Activated T-cell treated with anti-CD3 and anti-CD28 coated beads, Interleukin-2, amount 50 U/mL, for 72 hours (primary cell): Measurements from ENCODE around the gene YPEL2. TPM values are rescaled to one million over a fixed set of nuclear protein-coding genes. Genes with fewer than 3 reads are reported as not detected.

Source experiments
- ATAC-seq, 2 donors: fragments of 150-1000 bp; cut with Tn5 transposase; replicated peaks in 1 of 2; 2 replicates each; pipeline ENCODE4 v1.10.0; 2021; ENCODE audit warnings: moderate library complexity in 2 of 2, mild to moderate bottlenecking in 1 of 2
- DNase-seq, 2 donors: peaks; one replicate each; pipeline ENCODE4 v3.0.0; 2021 to 2022; ENCODE audit warnings: mixed read lengths in 1 of 2
- H3K27ac Mint-ChIP-seq: one replicate; pipeline ENCODE4 v1.8.0; 2022; ENCODE audit warnings: mild to moderate bottlenecking, moderate library complexity, mixed read lengths
- H3K27me3 Mint-ChIP-seq: one replicate; pipeline ENCODE4 v1.8.0; 2022; ENCODE audit warnings: low read depth, mixed read lengths
- H3K36me3 Mint-ChIP-seq, 2 donors: one replicate each; pipeline ENCODE4 v1.8.0; 2022; ENCODE audit warnings: mixed read lengths in 2 of 2, mild to moderate bottlenecking in 1 of 2; ENCODE audit not compliant: insufficient read depth in 2 of 2
- H3K4me1 Mint-ChIP-seq: one replicate; pipeline ENCODE4 v1.8.0; 2022; ENCODE audit warnings: low read depth, mixed read lengths
- H3K4me3 Mint-ChIP-seq, 2 donors: one replicate each; pipeline ENCODE4 v1.8.0; 2022; ENCODE audit warnings: mild to moderate bottlenecking in 2 of 2, mixed read lengths in 2 of 2, moderate library complexity in 2 of 2
- H3K9me3 Mint-ChIP-seq, 2 donors: one replicate each; pipeline ENCODE4 v1.8.0; 2022; ENCODE audit warnings: mixed read lengths in 2 of 2
- total RNA-seq, 2 donors: library from RNA; stranded (reverse); gene quantifications; one replicate each; pipeline ENCODE4 v1.2.3, GENCODE V29; 2022

YPEL2 gene
- total RNA-seq, 2 donors from 2014 or later = 13.4 to 18.9 TPM

DNA sequence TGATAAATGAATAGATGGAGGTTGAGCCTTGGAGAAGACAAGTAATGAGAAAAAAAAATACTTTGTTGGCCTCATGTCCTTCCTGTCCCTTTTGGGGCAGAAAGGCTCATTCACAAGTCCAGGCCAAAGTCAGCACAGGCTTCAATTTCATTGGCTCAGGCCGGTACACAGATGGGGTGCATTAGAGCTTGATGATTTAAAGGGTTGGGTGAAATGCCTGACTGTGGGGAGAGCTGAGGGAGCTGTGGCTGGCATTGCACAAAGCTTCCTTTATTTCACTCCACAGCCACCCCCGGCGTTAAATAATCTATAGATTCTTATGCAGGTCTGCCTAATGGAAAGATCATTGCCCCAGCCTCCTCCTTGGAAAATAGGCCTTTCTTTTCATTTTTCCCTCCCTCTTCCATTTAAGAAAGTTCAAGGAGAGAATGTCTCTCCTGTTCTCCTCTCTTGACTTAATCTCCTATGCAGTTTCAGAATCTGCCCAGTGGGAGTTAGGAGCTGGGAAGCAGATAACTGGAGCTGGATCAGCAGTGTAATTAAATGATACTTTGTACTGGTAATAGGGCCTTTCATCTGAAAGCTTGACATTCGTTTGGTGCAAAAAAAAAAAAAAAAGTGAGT, 24.4 kb downstream of the YPEL2 start:
- Mint-ChIP-seq H3K9me3 (peaks cover 0 to 3% of the 10 kb centered on the region in 2 donors), H3K36me3 (peaks cover 7 to 8% of the 10 kb centered on the region in 2 donors), H3K27ac (no peak overlapping the region), H3K4me3 (no peak overlapping the region), H3K4me1 (peaks cover 62% of the 10 kb centered on the region), H3K27me3 (no peaks in the 10 kb centered on the region)
- ATAC-seq (no peak), DNase-seq (no peak)

- no peak overlapping the region for H3K4me3 Mint-ChIP-seq
- DNase-seq (no peak), ATAC-seq (no peak)
- peaks cover 7 to 8% of the 10 kb centered on the region in 2 donors for H3K36me3 Mint-ChIP-seq
- no peaks in the 10 kb centered on the region for H3K27me3 Mint-ChIP-seq
- no peak overlapping the region for H3K27ac Mint-ChIP-seq
- H3K4me1 Mint-ChIP-seq = peaks cover 70% of the 10 kb centered on the region
- peaks cover 0 to 3% of the 10 kb centered on the region in 2 donors for H3K9me3 Mint-ChIP-seq
These were observed 25.2 kb downstream of the YPEL2 start for GRCh38 chr17:59356543-59357218.

DNA sequence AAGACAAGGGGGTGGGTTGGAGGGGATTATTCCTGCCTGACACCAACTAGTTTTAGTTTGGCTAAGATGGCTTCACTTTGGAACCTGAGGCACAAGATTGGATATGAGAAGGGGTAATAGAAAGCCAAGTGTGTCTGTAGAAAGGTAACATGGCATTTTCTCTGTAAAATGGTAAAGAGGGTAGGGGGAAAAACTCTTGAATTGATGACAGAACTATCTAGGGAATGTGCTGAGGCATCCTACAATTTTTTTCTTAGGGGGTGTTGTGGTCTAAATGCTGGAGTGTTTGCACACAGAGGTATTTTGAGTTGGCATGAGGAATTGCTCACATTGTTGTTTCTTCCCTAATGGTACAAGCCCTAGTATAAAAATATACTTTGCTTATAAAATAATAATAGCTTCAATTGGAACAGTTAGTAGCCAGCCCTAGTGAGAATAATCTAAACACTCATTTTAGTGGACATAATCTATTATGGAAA, 25.8 kb downstream of the YPEL2 start:
- Mint-ChIP-seq H3K4me3 (no peak overlapping the region), H3K27ac (no peak overlapping the region), H3K27me3 (no peaks in the 10 kb centered on the region), H3K36me3 (peaks cover 7 to 8% of the 10 kb centered on the region in 2 donors), H3K9me3 (peaks cover 0 to 3% of the 10 kb centered on the region in 2 donors), H3K4me1 (peaks cover 75% of the 10 kb centered on the region)
- DNase-seq (no peak), ATAC-seq (no peak)

DNA sequence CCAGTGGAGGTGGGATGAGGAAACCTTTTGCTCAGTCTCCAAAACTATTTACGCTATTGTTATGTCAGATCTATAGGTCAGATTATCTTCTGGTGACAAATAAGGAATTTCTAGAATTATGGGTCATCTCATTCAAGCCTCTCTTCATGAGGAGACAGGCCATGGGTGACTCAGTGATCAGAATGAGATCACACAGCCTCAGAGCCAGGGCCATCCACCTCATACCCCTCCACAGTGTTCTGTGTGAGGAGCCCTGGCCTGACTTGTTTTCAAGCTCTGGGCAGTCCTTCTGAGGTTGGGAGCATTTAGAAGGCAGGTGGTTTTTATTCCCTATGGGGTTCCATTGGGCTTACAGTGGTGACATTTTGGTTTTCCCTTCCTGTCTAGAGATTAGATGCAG, 26.5 kb downstream of the YPEL2 start:
- Mint-ChIP-seq H3K4me1 (peaks cover 77% of the 10 kb centered on the region), H3K4me3 (no peak overlapping the region), H3K27ac (peak overlapping the region; percentile 8), H3K9me3 (peaks cover 0 to 3% of the 10 kb centered on the region in 2 donors), H3K27me3 (no peaks in the 10 kb centered on the region), H3K36me3 (peaks cover 7 to 8% of the 10 kb centered on the region in 2 donors)
- peak; percentile 36 to 44 for DNase-seq
- peak; percentile 46 to 70 for ATAC-seq

DNA sequence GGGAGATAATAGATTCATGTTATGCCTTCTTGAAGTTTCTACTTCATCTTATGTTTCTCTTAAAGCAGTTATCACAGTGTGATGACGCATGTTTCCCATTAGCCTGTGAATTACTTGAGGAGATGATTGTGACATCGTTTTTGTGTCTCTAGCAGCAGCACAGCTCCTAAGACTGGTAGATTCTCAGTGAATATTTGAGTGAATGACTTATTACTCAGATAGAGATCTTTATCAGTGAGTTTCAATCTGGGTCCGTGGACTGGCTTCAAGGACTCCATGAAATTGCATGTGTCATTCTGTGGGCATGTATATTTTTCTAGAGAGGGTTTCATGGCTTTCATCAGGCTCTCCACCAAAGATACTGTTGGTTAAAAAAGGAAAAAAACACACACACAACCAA, 29.9 kb downstream of the YPEL2 start:
- Mint-ChIP-seq H3K27ac (peak overlapping the region; percentile 94), H3K27me3 (no peaks in the 10 kb centered on the region), H3K4me3 (peak overlapping the region; percentile 80 to 94), H3K36me3 (peaks cover 7% of the 10 kb centered on the region in 2 donors), H3K4me1 (peaks cover 84% of the 10 kb centered on the region), H3K9me3 (peaks cover 0 to 3% of the 10 kb centered on the region in 2 donors)
- peak in 1 of 2 donors; percentile 32 for DNase-seq
- peak; percentile 60 to 64 for ATAC-seq

DNA sequence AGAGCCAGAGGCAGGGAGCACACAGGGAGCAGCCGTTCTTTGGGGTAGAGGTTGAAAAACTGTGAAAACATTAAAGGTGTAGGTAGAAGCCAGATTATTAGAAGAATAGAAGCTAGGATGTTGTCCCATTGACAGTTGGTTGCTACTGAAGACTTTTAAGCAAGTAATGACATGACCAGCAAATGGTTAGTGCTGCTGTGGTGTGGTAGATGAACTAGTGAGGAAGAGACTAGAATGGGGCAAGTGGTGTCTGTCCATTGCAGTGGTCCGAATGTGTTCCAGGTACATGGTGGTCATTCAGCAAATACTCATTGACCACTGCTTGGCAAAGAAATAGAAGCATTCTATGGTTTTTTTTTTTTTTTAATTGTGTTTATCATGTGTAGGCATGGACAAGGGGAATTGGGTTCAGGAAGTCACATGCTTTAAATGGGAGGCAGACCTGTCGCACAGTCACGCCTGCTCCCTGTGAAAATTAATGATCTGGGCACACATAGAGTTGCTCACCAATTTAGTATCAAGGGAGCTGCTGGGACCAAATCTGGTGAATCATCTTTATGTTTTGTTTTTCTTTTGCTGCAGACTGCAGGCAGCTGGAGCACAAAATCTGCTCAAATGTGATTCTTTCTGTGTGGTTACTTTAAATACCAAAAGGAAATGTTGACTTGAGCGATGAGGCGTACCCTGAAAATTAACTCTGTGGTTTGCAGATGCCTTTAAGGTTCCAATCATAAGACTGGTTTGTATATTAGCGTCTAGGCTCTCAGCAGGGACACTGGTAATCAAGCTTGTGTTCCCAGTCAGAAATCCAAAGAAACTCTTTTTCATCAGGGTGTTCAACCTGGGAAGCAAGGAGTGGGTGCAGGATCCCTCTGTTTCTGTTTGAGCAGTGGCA, 30.7 kb downstream of the YPEL2 start:
- H3K9me3 Mint-ChIP-seq = no peaks in the 10 kb centered on the region
- peaks cover under 1 to 4% of the 10 kb centered on the region in 2 donors for H3K36me3 Mint-ChIP-seq
- DNase-seq = peak; percentile 45 to 57
- peak; percentile 64 to 69 for ATAC-seq
- H3K4me3 Mint-ChIP-seq = peak overlapping the region; percentile 80 to 94
- H3K4me1 Mint-ChIP-seq = peaks cover 90% of the 10 kb centered on the region
- no peaks in the 10 kb centered on the region for H3K27me3 Mint-ChIP-seq
- peak overlapping the region; percentile 94 for H3K27ac Mint-ChIP-seq

DNA sequence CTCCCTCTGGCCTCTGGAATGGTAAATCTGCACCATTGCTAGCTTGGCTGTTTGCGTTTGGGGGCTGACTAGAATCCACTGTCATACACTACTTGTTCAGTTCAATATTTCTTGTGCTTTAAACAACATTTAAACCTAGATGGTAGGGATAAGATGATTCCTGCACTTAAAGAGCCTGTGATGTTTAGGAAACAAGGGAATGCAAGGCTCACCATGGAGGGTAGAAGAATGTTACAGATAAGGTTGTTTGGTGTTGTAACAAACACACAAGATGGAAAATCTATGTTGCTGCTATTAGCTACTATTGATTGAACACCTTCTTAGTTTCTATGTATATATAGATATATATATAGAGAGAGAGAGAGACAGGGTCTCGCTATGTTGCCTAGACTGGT, 31.4 kb downstream of the YPEL2 start:
- DNase-seq (no peak), ATAC-seq (no peak)
- H3K27ac Mint-ChIP-seq = peak overlapping the region; percentile 22
- H3K4me1 Mint-ChIP-seq = peaks cover 93% of the 10 kb centered on the region
- no peaks in the 10 kb centered on the region for H3K27me3 Mint-ChIP-seq
- H3K36me3 Mint-ChIP-seq = peaks cover 0 to 3% of the 10 kb centered on the region in 2 donors
- H3K4me3 Mint-ChIP-seq = peak overlapping the region; percentile 80 to 94
- H3K9me3 Mint-ChIP-seq = no peaks in the 10 kb centered on the region

DNA sequence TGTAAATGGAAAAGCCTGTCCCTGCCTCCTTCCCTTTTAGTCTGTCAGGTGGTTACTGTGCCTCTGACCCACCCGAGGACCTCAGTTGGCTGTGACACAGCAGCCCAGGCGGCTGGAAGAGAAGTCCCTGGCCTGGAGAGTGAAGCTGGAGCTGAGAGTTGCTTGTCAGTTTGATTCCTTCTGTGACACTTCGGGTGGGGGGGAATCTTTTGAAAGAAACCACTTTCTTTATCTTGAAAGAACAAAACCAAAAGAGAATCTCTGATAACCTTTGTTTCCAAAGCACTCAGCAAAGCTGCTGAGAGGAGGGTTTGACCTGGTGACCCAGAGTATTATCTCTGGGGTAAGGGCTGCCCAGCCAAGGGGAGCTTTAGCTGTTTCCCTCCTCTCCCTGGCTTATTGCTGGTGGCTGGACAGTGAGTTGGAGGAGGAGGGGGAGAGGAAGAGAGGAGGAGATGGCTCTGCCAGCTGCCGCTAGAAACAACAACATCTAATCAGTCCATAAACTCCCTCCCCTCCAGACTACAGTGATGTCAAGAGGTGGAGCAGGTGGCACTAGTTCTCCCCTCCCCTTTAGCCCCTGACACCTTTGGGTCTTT, 34.0 kb downstream of the YPEL2 start:
- peak in 1 of 2 donors; percentile 25 for DNase-seq
- peaks cover 82% of the 10 kb centered on the region for H3K4me1 Mint-ChIP-seq
- ATAC-seq = peak in 1 of 2 donors; percentile 1

DNA sequence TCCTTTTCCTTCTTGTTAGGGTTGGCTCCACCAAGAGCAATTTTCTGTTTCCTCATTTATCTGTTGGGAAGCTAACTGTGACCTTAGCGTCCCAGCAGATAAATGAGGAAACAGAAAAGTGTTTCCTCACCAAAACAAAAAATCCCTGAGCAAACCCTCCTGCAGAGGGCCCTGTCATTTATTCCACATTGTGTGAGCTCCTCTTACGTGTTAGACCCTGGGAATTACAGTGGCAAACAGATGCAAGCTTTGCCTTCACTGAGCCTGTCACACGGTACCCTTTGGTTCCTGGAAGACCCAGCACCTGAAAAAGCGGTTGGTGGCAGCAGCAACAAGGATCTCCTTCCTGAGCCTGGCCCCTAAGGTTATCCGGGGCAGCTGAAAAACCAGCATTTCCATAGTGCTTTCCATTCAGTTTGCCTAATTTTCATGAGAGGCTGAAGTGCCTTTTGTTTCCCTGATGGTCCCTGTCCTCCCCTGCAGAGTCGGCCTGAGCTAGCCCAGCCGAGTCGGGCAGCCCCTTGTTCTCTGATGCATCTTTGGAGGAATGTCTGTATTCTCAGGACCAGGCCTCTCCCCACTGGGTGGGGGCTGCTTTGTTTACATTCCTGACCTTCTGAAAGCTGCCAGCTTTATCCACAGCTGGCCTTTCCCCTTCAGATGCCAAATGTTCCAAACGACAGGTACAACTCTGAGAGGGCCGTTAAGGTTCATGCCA, 34.7 kb downstream of the YPEL2 start:
- H3K36me3 Mint-ChIP-seq = peaks cover 0 to 2% of the 10 kb centered on the region in 2 donors
- DNase-seq (no peak), ATAC-seq (no peak)
- no peaks in the 10 kb centered on the region for H3K9me3 Mint-ChIP-seq
- H3K27me3 Mint-ChIP-seq = no peaks in the 10 kb centered on the region
- H3K4me1 Mint-ChIP-seq = peaks cover 82% of the 10 kb centered on the region
- H3K4me3 Mint-ChIP-seq = peak overlapping the region; percentile 58 to 67
- H3K27ac Mint-ChIP-seq = no peak overlapping the region

More for the DNA sequence above, 34.0 kb downstream of the YPEL2 start:
- H3K4me3 Mint-ChIP-seq = peak overlapping the region; percentile 58 to 67
- H3K9me3 Mint-ChIP-seq = no peaks in the 10 kb centered on the region
- H3K36me3 Mint-ChIP-seq = peaks cover 0 to 2% of the 10 kb centered on the region in 2 donors
- H3K27ac Mint-ChIP-seq = peak overlapping the region; percentile 29
- H3K27me3 Mint-ChIP-seq = no peaks in the 10 kb centered on the region

DNA sequence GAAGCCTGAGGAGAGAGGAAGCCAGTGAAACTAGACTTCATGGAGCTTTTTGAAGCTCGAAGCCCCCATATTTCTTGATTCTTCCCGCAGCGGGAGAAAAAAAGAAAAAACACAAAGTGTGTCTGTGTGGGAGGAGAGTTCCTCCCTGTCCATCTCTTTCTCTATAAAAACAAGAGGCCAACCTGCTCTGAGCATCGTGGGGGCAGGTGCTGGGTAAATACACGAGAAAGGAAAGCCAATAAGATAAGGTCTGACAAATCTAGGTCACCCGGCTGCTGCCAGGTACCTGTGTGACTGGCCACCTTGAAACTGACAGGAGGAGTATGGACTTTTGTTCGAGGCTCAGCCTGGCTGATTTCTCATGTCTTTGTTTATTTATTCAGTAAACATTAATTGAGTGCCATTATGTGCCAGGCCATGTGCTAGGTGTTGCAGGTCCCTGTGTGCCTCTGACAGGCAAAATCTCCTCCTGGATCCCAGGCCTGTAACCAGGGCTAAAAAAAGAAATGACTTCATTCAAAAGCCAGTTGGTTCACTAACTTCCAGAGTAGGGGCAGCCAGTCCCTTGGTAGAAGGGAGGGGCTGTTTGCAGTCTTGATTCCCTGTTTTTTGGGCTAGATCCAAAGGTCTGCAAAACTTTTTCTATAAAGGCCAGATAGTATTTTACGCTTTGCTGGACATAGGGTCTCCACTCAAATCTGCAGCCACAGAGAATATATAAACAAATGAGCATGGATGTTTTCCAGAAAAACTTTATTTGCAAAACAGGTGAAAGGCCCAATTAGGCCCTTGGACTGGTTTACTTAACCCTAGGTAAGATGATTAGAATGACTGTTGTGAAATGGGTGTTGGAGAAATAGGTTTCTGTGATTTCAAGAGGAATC, 35.6 kb downstream of the YPEL2 start:
- Mint-ChIP-seq H3K9me3 (no peaks in the 10 kb centered on the region), H3K27me3 (no peaks in the 10 kb centered on the region), H3K27ac (peak overlapping the region; percentile 6), H3K4me1 (peaks cover 82% of the 10 kb centered on the region), H3K4me3 (peak overlapping the region in 1 of 2 donors; percentile 67), H3K36me3 (peaks cover 0 to 2% of the 10 kb centered on the region in 2 donors)
- ATAC-seq = no peak
- DNase-seq = no peak

DNA sequence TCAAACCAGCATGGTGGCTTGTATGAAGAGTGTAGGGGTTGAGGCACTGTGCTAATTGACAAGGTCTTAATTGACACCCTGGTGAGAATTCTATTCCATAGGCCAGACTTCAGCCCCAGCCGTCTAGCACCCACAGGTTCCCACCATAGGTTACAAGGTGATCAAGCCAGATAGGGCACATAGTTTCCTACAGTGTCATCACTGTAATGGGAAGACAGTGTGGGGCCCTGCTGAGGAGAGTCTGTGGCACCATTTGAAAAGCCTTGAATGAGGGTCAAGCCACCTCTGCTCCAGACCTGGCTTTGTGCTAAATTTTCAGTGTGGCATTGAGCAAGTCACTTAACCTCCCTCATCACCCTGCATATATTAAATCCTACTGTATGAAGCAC, 36.2 kb downstream of the YPEL2 start:
- Mint-ChIP-seq H3K36me3 (peaks cover 0 to 2% of the 10 kb centered on the region in 2 donors), H3K27me3 (no peaks in the 10 kb centered on the region), H3K4me3 (no peak overlapping the region), H3K9me3 (no peaks in the 10 kb centered on the region), H3K4me1 (peaks cover 82% of the 10 kb centered on the region), H3K27ac (no peak overlapping the region)
- DNase-seq (no peak), ATAC-seq (no peak)
